ENCODE data around the gene CBY1. TPM values are rescaled to one million over a fixed set of nuclear protein-coding genes. Genes with fewer than 3 reads are reported as not detected.

CBY1 gene
- total RNA-seq, 2 experiments from 2014 or later, result 3.5 to 12.8 TPM

DNA sequence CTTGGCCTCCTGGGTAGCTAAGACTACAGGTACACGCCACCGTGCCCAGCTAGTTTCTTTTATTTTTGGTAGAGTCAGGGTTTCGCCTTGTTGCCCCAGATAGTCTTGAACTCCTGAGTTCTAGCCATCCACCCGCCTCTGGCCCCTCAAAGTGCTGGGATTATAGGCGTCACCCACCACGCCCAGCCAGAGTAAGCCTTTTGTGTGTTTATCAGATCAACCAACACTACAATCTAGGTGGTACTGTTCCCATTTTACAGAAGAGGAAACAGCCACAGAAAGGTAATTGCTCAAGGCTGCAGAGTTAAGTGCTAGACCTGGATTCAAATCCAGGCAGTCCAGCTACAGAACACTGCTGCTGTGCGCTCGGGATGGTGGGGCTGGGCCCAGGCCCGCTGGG is 28.5 kb downstream of the CBY1 start:
- H3K4me2 ChIP-seq (ENCODE audit: low read length), result no peak overlapping the region
- no peaks in the 10 kb centered on the region for H3K9me3 ChIP-seq (ENCODE audit: low read length)
- no peak overlapping the region for H2AFZ ChIP-seq (ENCODE audit: low read length)
- peaks cover 11% of the 10 kb centered on the region for H3K79me2 ChIP-seq (ENCODE audit: insufficient read depth, low read depth, low read length)
- H3K4me3 ChIP-seq (ENCODE audit: low read depth, low read length, poor library complexity, severe bottlenecking), result no peak overlapping the region
- no TSS peak for BruUV-seq (replicated peaks)
- TF ChIP-seq EZH2phosphoT487 (IDR thresholded peaks at IDR 0.05; ENCODE audit: borderline replicate concordance, low read depth, low read length), result no peak
- TF ChIP-seq, protein P1, sequence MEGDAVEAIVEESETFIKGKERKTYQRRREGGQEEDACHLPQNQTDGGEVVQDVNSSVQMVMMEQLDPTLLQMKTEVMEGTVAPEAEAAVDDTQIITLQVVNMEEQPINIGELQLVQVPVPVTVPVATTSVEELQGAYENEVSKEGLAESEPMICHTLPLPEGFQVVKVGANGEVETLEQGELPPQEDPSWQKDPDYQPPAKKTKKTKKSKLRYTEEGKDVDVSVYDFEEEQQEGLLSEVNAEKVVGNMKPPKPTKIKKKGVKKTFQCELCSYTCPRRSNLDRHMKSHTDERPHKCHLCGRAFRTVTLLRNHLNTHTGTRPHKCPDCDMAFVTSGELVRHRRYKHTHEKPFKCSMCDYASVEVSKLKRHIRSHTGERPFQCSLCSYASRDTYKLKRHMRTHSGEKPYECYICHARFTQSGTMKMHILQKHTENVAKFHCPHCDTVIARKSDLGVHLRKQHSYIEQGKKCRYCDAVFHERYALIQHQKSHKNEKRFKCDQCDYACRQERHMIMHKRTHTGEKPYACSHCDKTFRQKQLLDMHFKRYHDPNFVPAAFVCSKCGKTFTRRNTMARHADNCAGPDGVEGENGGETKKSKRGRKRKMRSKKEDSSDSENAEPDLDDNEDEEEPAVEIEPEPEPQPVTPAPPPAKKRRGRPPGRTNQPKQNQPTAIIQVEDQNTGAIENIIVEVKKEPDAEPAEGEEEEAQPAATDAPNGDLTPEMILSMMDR (conservative IDR thresholded peaks at IDR 0.05; ENCODE audit: low read length), result no peak
- H4K20me1 ChIP-seq (ENCODE audit: insufficient read depth, low read length), result no peaks in the 10 kb centered on the region
- DNase-seq (ENCODE audit: low spot score), result no peak
- H3K9me2 ChIP-seq (ENCODE audit: insufficient read depth, low read length), result no peaks in the 10 kb centered on the region
- H3K4me1 ChIP-seq (ENCODE audit: insufficient read depth, low read length, poor library complexity, severe bottlenecking), result peaks cover 11% of the 10 kb centered on the region
- intact Hi-C loops (cut with micrococcal nuclease; ENCODE audit: unreplicated experiment), result no loop called here
- CTCF ChIA-PET (ENCODE audit: unreplicated experiment), result no interaction called here
- POLR2A ChIA-PET, result no interaction called here
- H3K36me3 ChIP-seq (ENCODE audit: insufficient read depth, low read length), result peaks cover 71% of the 10 kb centered on the region
- no peak overlapping the region for H3K27ac ChIP-seq (ENCODE audit: low read depth, low read length, poor library complexity, severe bottlenecking)

DNA sequence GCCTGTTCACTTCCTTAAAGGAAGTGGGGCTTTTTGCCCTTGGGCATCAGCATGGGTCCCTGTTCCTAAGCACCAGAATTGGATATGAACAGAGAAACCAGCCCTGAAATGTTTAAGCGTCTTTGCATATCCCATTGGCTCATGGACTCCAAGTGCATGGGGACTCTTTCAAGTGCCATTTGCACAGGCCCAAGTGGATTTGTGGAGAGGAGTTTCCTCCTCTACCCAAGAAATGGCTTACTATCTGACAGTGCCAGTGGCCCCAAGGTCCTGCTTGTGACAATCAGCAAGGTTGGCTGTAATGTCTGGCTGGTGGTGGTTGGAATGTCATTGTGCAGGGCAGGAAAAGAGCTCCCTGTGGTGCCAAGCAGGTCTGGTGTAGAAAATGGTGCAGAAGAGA is 29.3 kb downstream of the CBY1 start:
- no peak overlapping the region for H3K27ac ChIP-seq (ENCODE audit: low read depth, low read length, poor library complexity, severe bottlenecking)
- H3K79me2 ChIP-seq (ENCODE audit: insufficient read depth, low read depth, low read length), result peaks cover 11% of the 10 kb centered on the region
- ChIA-PET CTCF (ENCODE audit: unreplicated experiment) (no interaction called here), POLR2A (interaction anchor here (0.9 kb wide), 1 partner anchor 12 kb away, joined by 3 read pairs; no protein-coding TSS in a partner anchor)
- TF ChIP-seq, protein P1 (conservative IDR thresholded peaks at IDR 0.05; ENCODE audit: low read length), result no peak
- TF ChIP-seq EZH2phosphoT487 (IDR thresholded peaks at IDR 0.05; ENCODE audit: borderline replicate concordance, low read depth, low read length), result no peak
- no peak overlapping the region for H3K4me2 ChIP-seq (ENCODE audit: low read length)
- H3K9me2 ChIP-seq (ENCODE audit: insufficient read depth, low read length), result no peaks in the 10 kb centered on the region
- no peaks in the 10 kb centered on the region for H3K9me3 ChIP-seq (ENCODE audit: low read length)
- no peak for DNase-seq (ENCODE audit: low spot score)
- H3K4me1 ChIP-seq (ENCODE audit: insufficient read depth, low read length, poor library complexity, severe bottlenecking), result peaks cover 11% of the 10 kb centered on the region
- intact Hi-C loops (cut with micrococcal nuclease; ENCODE audit: unreplicated experiment), result no loop called here
- peaks cover 79% of the 10 kb centered on the region for H3K36me3 ChIP-seq (ENCODE audit: insufficient read depth, low read length)
- no peaks in the 10 kb centered on the region for H4K20me1 ChIP-seq (ENCODE audit: insufficient read depth, low read length)
- no peak overlapping the region for H2AFZ ChIP-seq (ENCODE audit: low read length)
- no TSS peak for BruUV-seq (replicated peaks)
- no peak overlapping the region for H3K4me3 ChIP-seq (ENCODE audit: low read depth, low read length, poor library complexity, severe bottlenecking)

DNA sequence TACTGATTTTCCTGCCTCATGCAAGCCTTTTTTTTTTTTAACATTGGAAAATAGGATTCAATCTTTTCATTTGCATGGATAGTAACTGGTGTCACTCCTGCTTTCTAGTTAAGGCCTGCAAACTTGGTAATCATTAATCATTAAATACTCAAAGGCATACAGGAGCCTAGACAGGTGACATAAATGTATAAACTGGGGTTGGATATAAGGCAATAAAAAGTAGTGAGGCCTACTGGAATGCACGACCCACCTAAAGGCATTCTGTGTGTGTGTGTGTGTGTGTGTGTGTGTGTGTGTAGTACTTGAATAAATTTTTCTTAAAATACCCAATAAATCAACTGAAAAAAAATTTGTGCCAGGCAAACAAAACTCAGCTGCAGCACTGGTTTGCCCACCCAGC is 33.2 kb downstream of the CBY1 start:
- no peaks in the 10 kb centered on the region for H3K9me3 ChIP-seq (ENCODE audit: low read length)
- no peaks in the 10 kb centered on the region for H4K20me1 ChIP-seq (ENCODE audit: insufficient read depth, low read length)
- H3K9me2 ChIP-seq (ENCODE audit: insufficient read depth, low read length), result no peaks in the 10 kb centered on the region
- H3K4me1 ChIP-seq (ENCODE audit: insufficient read depth, low read length, poor library complexity, severe bottlenecking), result no peaks in the 10 kb centered on the region
- peaks cover 93% of the 10 kb centered on the region for H3K36me3 ChIP-seq (ENCODE audit: insufficient read depth, low read length)
- TF ChIP-seq EZH2phosphoT487 (IDR thresholded peaks at IDR 0.05; ENCODE audit: borderline replicate concordance, low read depth, low read length), result no peak
- TF ChIP-seq, protein P1 (conservative IDR thresholded peaks at IDR 0.05; ENCODE audit: low read length), result no peak
- intact Hi-C loops (cut with micrococcal nuclease; ENCODE audit: unreplicated experiment), result no loop called here
- H2AFZ ChIP-seq (ENCODE audit: low read length), result no peak overlapping the region
- POLR2A ChIA-PET, result no interaction called here
- H3K4me3 ChIP-seq (ENCODE audit: low read depth, low read length, poor library complexity, severe bottlenecking), result no peak overlapping the region
- CTCF ChIA-PET (ENCODE audit: unreplicated experiment), result no interaction called here
- DNase-seq (ENCODE audit: low spot score), result no peak
- no TSS peak for BruUV-seq (replicated peaks)
- H3K79me2 ChIP-seq (ENCODE audit: insufficient read depth, low read depth, low read length), result no peaks in the 10 kb centered on the region
- H3K27ac ChIP-seq (ENCODE audit: low read depth, low read length, poor library complexity, severe bottlenecking), result no peak overlapping the region
- H3K4me2 ChIP-seq (ENCODE audit: low read length), result no peak overlapping the region
